ENCODE measurements around the gene RTL9.

RTL9 gene

GRCh38 chrX:110346681-110347080 lies 12.0 kb upstream of the RTL9 start:
- Histone ChIP-seq H3K4me1 (ENCODE audit: control insufficient read depth, insufficient read depth, low read length) (no peaks in the 10 kb centered on the region), H3K27me3 (ENCODE audit: control insufficient read depth in 1 of 2, insufficient read depth in 2 of 2, low read length in 2 of 2) (peaks cover 0 to 3% of the 10 kb centered on the region in 2 donors), H3K36me3 (ENCODE audit: control insufficient read depth in 2 of 2, insufficient read depth in 2 of 2, low read length in 2 of 2) (no peaks in the 10 kb centered on the region), H3K27ac (ENCODE audit: low read length) (no peak overlapping the region), H3K9me3 (ENCODE audit: control insufficient read depth in 2 of 2, low read length in 2 of 2) (no peaks in the 10 kb centered on the region), H3K4me3 (ENCODE audit: low read length in 2 of 2) (no peak overlapping the region), H3K9ac (ENCODE audit: low read length in 2 of 2) (no peak overlapping the region)

- Histone ChIP-seq H3K4me1 (ENCODE audit: control insufficient read depth, insufficient read depth, low read length) (no peaks in the 10 kb centered on the region), H3K27me3 (ENCODE audit: control insufficient read depth in 1 of 2, insufficient read depth in 2 of 2, low read length in 2 of 2) (no peaks in the 10 kb centered on the region), H3K9me3 (ENCODE audit: control insufficient read depth in 2 of 2, low read length in 2 of 2) (no peaks in the 10 kb centered on the region), H3K9ac (ENCODE audit: low read length in 2 of 2) (no peak overlapping the region), H3K27ac (ENCODE audit: low read length) (no peak overlapping the region), H3K36me3 (ENCODE audit: control insufficient read depth in 2 of 2, insufficient read depth in 2 of 2, low read length in 2 of 2) (no peaks in the 10 kb centered on the region), H3K4me3 (ENCODE audit: low read length in 2 of 2) (no peak overlapping the region)
Measured at GRCh38 chrX:110359273-110359672, 625 bp downstream of the RTL9 start.

GRCh38 chrX:110363244-110363643 lies 4.6 kb downstream of the RTL9 start:
- H3K4me1 ChIP-seq (ENCODE audit: control insufficient read depth, insufficient read depth, low read length): no peaks in the 10 kb centered on the region
- H3K36me3 ChIP-seq (ENCODE audit: control insufficient read depth in 2 of 2, insufficient read depth in 2 of 2, low read length in 2 of 2): no peaks in the 10 kb centered on the region
- no peak overlapping the region for H3K4me3 ChIP-seq (ENCODE audit: low read length in 2 of 2)
- no peak overlapping the region for H3K27ac ChIP-seq (ENCODE audit: low read length)
- no peaks in the 10 kb centered on the region for H3K9me3 ChIP-seq (ENCODE audit: control insufficient read depth in 2 of 2, low read length in 2 of 2)
- no peak overlapping the region for H3K9ac ChIP-seq (ENCODE audit: low read length in 2 of 2)
- H3K27me3 ChIP-seq (ENCODE audit: control insufficient read depth in 1 of 2, insufficient read depth in 2 of 2, low read length in 2 of 2): no peaks in the 10 kb centered on the region

- no peaks in the 10 kb centered on the region for H3K4me1 ChIP-seq (ENCODE audit: control insufficient read depth, insufficient read depth, low read length)
- H3K4me3 ChIP-seq (ENCODE audit: low read length in 2 of 2): no peak overlapping the region
- H3K9me3 ChIP-seq (ENCODE audit: control insufficient read depth in 2 of 2, low read length in 2 of 2): no peaks in the 10 kb centered on the region
- no peak overlapping the region for H3K9ac ChIP-seq (ENCODE audit: low read length in 2 of 2)
- H3K27me3 ChIP-seq (ENCODE audit: control insufficient read depth in 1 of 2, insufficient read depth in 2 of 2, low read length in 2 of 2): no peaks in the 10 kb centered on the region
- no peak overlapping the region for H3K27ac ChIP-seq (ENCODE audit: low read length)
- no peaks in the 10 kb centered on the region for H3K36me3 ChIP-seq (ENCODE audit: control insufficient read depth in 2 of 2, insufficient read depth in 2 of 2, low read length in 2 of 2)
Measured at GRCh38 chrX:110373310-110373709, 14.7 kb downstream of the RTL9 start.

GRCh38 chrX:110374559-110374958 lies 15.9 kb downstream of the RTL9 start:
- Histone ChIP-seq H3K9me3 (ENCODE audit: control insufficient read depth in 2 of 2, low read length in 2 of 2) (no peaks in the 10 kb centered on the region), H3K9ac (ENCODE audit: low read length in 2 of 2) (no peak overlapping the region), H3K4me3 (ENCODE audit: low read length in 2 of 2) (no peak overlapping the region), H3K4me1 (ENCODE audit: control insufficient read depth, insufficient read depth, low read length) (no peaks in the 10 kb centered on the region), H3K27me3 (ENCODE audit: control insufficient read depth in 1 of 2, insufficient read depth in 2 of 2, low read length in 2 of 2) (no peaks in the 10 kb centered on the region), H3K27ac (ENCODE audit: low read length) (no peak overlapping the region), H3K36me3 (ENCODE audit: control insufficient read depth in 2 of 2, insufficient read depth in 2 of 2, low read length in 2 of 2) (no peaks in the 10 kb centered on the region)

- Histone ChIP-seq H3K27ac (ENCODE audit: low read length) (no peak overlapping the region), H3K4me1 (ENCODE audit: control insufficient read depth, insufficient read depth, low read length) (no peaks in the 10 kb centered on the region), H3K36me3 (ENCODE audit: control insufficient read depth in 2 of 2, insufficient read depth in 2 of 2, low read length in 2 of 2) (no peaks in the 10 kb centered on the region)
Measured at GRCh38 chrX:110381216-110381615, 22.6 kb downstream of the RTL9 start.

GRCh38 chrX:110383414-110383813 lies 24.8 kb downstream of the RTL9 start:
- no peaks in the 10 kb centered on the region for H3K36me3 ChIP-seq (ENCODE audit: control insufficient read depth in 2 of 2, insufficient read depth in 2 of 2, low read length in 2 of 2)
- H3K27ac ChIP-seq (ENCODE audit: low read length): no peak overlapping the region
- peaks cover 0 to 6% of the 10 kb centered on the region in 2 donors for H3K27me3 ChIP-seq (ENCODE audit: control insufficient read depth in 1 of 2, insufficient read depth in 2 of 2, low read length in 2 of 2)
- H3K4me1 ChIP-seq (ENCODE audit: control insufficient read depth, insufficient read depth, low read length): no peaks in the 10 kb centered on the region
- H3K4me3 ChIP-seq (ENCODE audit: low read length in 2 of 2): no peak overlapping the region
- H3K9ac ChIP-seq (ENCODE audit: low read length in 2 of 2): no peak overlapping the region
- no peaks in the 10 kb centered on the region for H3K9me3 ChIP-seq (ENCODE audit: control insufficient read depth in 2 of 2, low read length in 2 of 2)

More at GRCh38 chrX:110381216-110381615, 22.6 kb downstream of the RTL9 start:
- H3K9me3 ChIP-seq (ENCODE audit: control insufficient read depth in 2 of 2, low read length in 2 of 2): no peaks in the 10 kb centered on the region
- H3K27me3 ChIP-seq (ENCODE audit: control insufficient read depth in 1 of 2, insufficient read depth in 2 of 2, low read length in 2 of 2): peaks cover 0 to 4% of the 10 kb centered on the region in 2 donors
- H3K9ac ChIP-seq (ENCODE audit: low read length in 2 of 2): no peak overlapping the region
- no peak overlapping the region for H3K4me3 ChIP-seq (ENCODE audit: low read length in 2 of 2)

- Histone ChIP-seq H3K36me3 (ENCODE audit: control insufficient read depth in 2 of 2, insufficient read depth in 2 of 2, low read length in 2 of 2) (no peaks in the 10 kb centered on the region), H3K4me1 (ENCODE audit: control insufficient read depth, insufficient read depth, low read length) (no peaks in the 10 kb centered on the region), H3K27ac (ENCODE audit: low read length) (no peak overlapping the region), H3K4me3 (ENCODE audit: low read length in 2 of 2) (no peak overlapping the region), H3K9ac (ENCODE audit: low read length in 2 of 2) (no peak overlapping the region), H3K9me3 (ENCODE audit: control insufficient read depth in 2 of 2, low read length in 2 of 2) (no peaks in the 10 kb centered on the region), H3K27me3 (ENCODE audit: control insufficient read depth in 1 of 2, insufficient read depth in 2 of 2, low read length in 2 of 2) (peaks cover 0 to 11% of the 10 kb centered on the region in 2 donors)
Measured at GRCh38 chrX:110384490-110384889, 25.8 kb downstream of the RTL9 start.

GRCh38 chrX:110389570-110389969 lies 30.9 kb downstream of the RTL9 start:
- H3K4me1 ChIP-seq (ENCODE audit: control insufficient read depth, insufficient read depth, low read length): no peaks in the 10 kb centered on the region

GRCh38 chrX:110391086-110391485 lies 32.4 kb downstream of the RTL9 start:
- Histone ChIP-seq H3K9me3 (ENCODE audit: control insufficient read depth in 2 of 2, low read length in 2 of 2) (no peaks in the 10 kb centered on the region), H3K36me3 (ENCODE audit: control insufficient read depth in 2 of 2, insufficient read depth in 2 of 2, low read length in 2 of 2) (no peaks in the 10 kb centered on the region), H3K27me3 (ENCODE audit: control insufficient read depth in 1 of 2, insufficient read depth in 2 of 2, low read length in 2 of 2) (peaks cover 0 to 14% of the 10 kb centered on the region in 2 donors), H3K4me1 (ENCODE audit: control insufficient read depth, insufficient read depth, low read length) (no peaks in the 10 kb centered on the region), H3K27ac (ENCODE audit: low read length) (no peak overlapping the region), H3K4me3 (ENCODE audit: low read length in 2 of 2) (no peak overlapping the region), H3K9ac (ENCODE audit: low read length in 2 of 2) (no peak overlapping the region)

More at GRCh38 chrX:110389570-110389969, 30.9 kb downstream of the RTL9 start:
- no peak overlapping the region for H3K4me3 ChIP-seq (ENCODE audit: low read length in 2 of 2)
- H3K9me3 ChIP-seq (ENCODE audit: control insufficient read depth in 2 of 2, low read length in 2 of 2): no peaks in the 10 kb centered on the region
- H3K36me3 ChIP-seq (ENCODE audit: control insufficient read depth in 2 of 2, insufficient read depth in 2 of 2, low read length in 2 of 2): no peaks in the 10 kb centered on the region
- H3K9ac ChIP-seq (ENCODE audit: low read length in 2 of 2): no peak overlapping the region
- H3K27me3 ChIP-seq (ENCODE audit: control insufficient read depth in 1 of 2, insufficient read depth in 2 of 2, low read length in 2 of 2): peaks cover 0 to 14% of the 10 kb centered on the region in 2 donors
- H3K27ac ChIP-seq (ENCODE audit: low read length): no peak overlapping the region

GRCh38 chrX:110394651-110395050 lies 36.0 kb downstream of the RTL9 start:
- Histone ChIP-seq H3K4me3 (ENCODE audit: low read length in 2 of 2) (no peak overlapping the region), H3K27ac (ENCODE audit: low read length) (no peak overlapping the region), H3K36me3 (ENCODE audit: control insufficient read depth in 2 of 2, insufficient read depth in 2 of 2, low read length in 2 of 2) (no peaks in the 10 kb centered on the region), H3K9ac (ENCODE audit: low read length in 2 of 2) (no peak overlapping the region), H3K9me3 (ENCODE audit: control insufficient read depth in 2 of 2, low read length in 2 of 2) (no peaks in the 10 kb centered on the region), H3K27me3 (ENCODE audit: control insufficient read depth in 1 of 2, insufficient read depth in 2 of 2, low read length in 2 of 2) (peaks cover 0 to 23% of the 10 kb centered on the region in 2 donors), H3K4me1 (ENCODE audit: control insufficient read depth, insufficient read depth, low read length) (no peaks in the 10 kb centered on the region)

Measured in stomach smooth muscle (tissue), 2 donors.